Colonic mucosa (tissue), 4 donors: ENCODE results near the gene KRT83. TPM values are rescaled to one million over a fixed set of nuclear protein-coding genes. Genes with fewer than 3 reads are reported as not detected.

Source experiments
- DNase-seq: peaks from one replicate; pipeline ENCODE4 v3.0.0-alpha.2; 2020
- H3K27ac ChIP-seq: fragments of 200-600 bp; one replicate; pipeline ENCODE4 v1.8.0; 2021
- H3K27me3 ChIP-seq: fragments of 200-600 bp; one replicate; pipeline ENCODE4 v1.8.0; 2021
- H3K36me3 ChIP-seq: fragments of 200-600 bp; one replicate; pipeline ENCODE4 v1.8.0; 2021
- H3K4me1 ChIP-seq: fragments of 200-600 bp; one replicate; pipeline ENCODE4 v1.8.0; 2021; ENCODE audit warnings: mild to moderate bottlenecking
- H3K4me3 ChIP-seq: fragments of 200-600 bp; one replicate; pipeline ENCODE4 v1.8.0; 2021
- H3K9ac ChIP-seq, 2 donors: one replicate each; pipeline ENCODE4 v1.7.0; 2013; ENCODE audit warnings: control low read depth in 2 of 2, low read depth in 2 of 2, low read length in 2 of 2
- H3K9me3 ChIP-seq: fragments of 200-600 bp; one replicate; pipeline ENCODE4 v1.8.0; 2021
- CTCF ChIP-seq: fragments of 200-600 bp; IDR thresholded peaks from one replicate; pipeline ENCODE4 v1.8.0; 2022; ENCODE audit warnings: antibody characterized with exemption, mild to moderate bottlenecking
- intact Hi-C: fragments of 100-400 bp; cut with DNase I; formaldehyde crosslinking; loops from one replicate; pipeline ENCODE4 v1.14.1; 2022
- total RNA-seq, 2 donors: library from RNA; stranded (reverse); fragmentation: NEBNext Ultra II Directional in 1 of 2; extraction: Animal tissue kit (Norgen Biotek cat#: 25700) in 1 of 2; gene quantifications; one replicate each; pipeline ENCODE4 v1.2.1, GENCODE V29; 2021
- donor health status: healthy.
- donor health status: DM: no; HTN: no; CAD: no.
- donor health status: DM: no; HTN: no; CAD: no.

Gene KRT83
- total RNA-seq, 2 donors from 2014 or later = not detected

GRCh38 chr12:52331833-52332232 is 10.6 kb upstream of the KRT83 start:
- TF ChIP-seq CTCF = no peak
- H3K27me3 ChIP-seq = no peaks in the 10 kb centered on the region
- H3K9ac ChIP-seq = no peak overlapping the region
- H3K36me3 ChIP-seq = no peaks in the 10 kb centered on the region
- DNase-seq = no peak
- H3K9me3 ChIP-seq = no peaks in the 10 kb centered on the region
- H3K4me1 ChIP-seq = no peaks in the 10 kb centered on the region
- no peak overlapping the region for H3K27ac ChIP-seq
- intact Hi-C loops = no loop called here
- H3K4me3 ChIP-seq = no peak overlapping the region

GRCh38 chr12:52331039-52331438 is 9.8 kb upstream of the KRT83 start:
- no peak for TF ChIP-seq CTCF
- no peaks in the 10 kb centered on the region for H3K9me3 ChIP-seq
- H3K4me3 ChIP-seq = no peak overlapping the region
- intact Hi-C loops = no loop called here
- no peak overlapping the region for H3K9ac ChIP-seq
- no peaks in the 10 kb centered on the region for H3K4me1 ChIP-seq
- no peaks in the 10 kb centered on the region for H3K27me3 ChIP-seq
- H3K36me3 ChIP-seq = no peaks in the 10 kb centered on the region
- H3K27ac ChIP-seq = no peak overlapping the region
- no peak for DNase-seq

- Histone ChIP-seq H3K9ac (no peak overlapping the region), H3K27ac (no peak overlapping the region), H3K27me3 (no peaks in the 10 kb centered on the region), H3K4me3 (no peak overlapping the region), H3K36me3 (no peaks in the 10 kb centered on the region), H3K4me1 (no peaks in the 10 kb centered on the region), H3K9me3 (no peaks in the 10 kb centered on the region)
- intact Hi-C loops = loop anchor here (2.0 kb wide), 1 partner anchor 171 kb away; no protein-coding TSS in a partner anchor
- TF ChIP-seq CTCF = no peak
- no peak for DNase-seq
These were observed 6.8 kb upstream of the KRT83 start for GRCh38 chr12:52327830-52328500.

GRCh38 chr12:52327052-52327829 is 6.0 kb upstream of the KRT83 start:
- Histone ChIP-seq H3K27me3 (no peaks in the 10 kb centered on the region), H3K27ac (no peak overlapping the region), H3K4me1 (no peaks in the 10 kb centered on the region), H3K36me3 (no peaks in the 10 kb centered on the region), H3K4me3 (no peak overlapping the region), H3K9ac (no peak overlapping the region), H3K9me3 (no peaks in the 10 kb centered on the region)
- peak; percentile 66 for TF ChIP-seq CTCF
- DNase-seq = peak; percentile 86
- intact Hi-C loops = no loop called here

GRCh38 chr12:52324153-52324444 is 2.9 kb upstream of the KRT83 start:
- Histone ChIP-seq H3K9me3 (no peaks in the 10 kb centered on the region), H3K27ac (no peak overlapping the region), H3K4me1 (no peaks in the 10 kb centered on the region), H3K27me3 (peaks cover 3% of the 10 kb centered on the region), H3K36me3 (no peaks in the 10 kb centered on the region), H3K4me3 (no peak overlapping the region), H3K9ac (no peak overlapping the region)
- intact Hi-C loops = no loop called here
- no peak for TF ChIP-seq CTCF
- no peak for DNase-seq
